Activated CD4-positive, CD25-positive, alpha-beta regulatory T cell (primary cell): ENCODE results near the gene SMIM32.

ENCODE experiments used
- DNase-seq, 4 experiments: peaks; one replicate each; lab custom pipeline; 2025; lab: John Stamatoyannopoulos, UW

SMIM32 gene

GRCh38 chr5:136186796-136187195, 6.2 kb downstream of the SMIM32 start:
- no peak for DNase-seq

GRCh38 chr5:136185974-136186665, 6.8 kb downstream of the SMIM32 start:
- no peak for DNase-seq

- no peak for DNase-seq
These were observed 10.3 kb downstream of the SMIM32 start for GRCh38 chr5:136182618-136183017.

- DNase-seq: no peak
These were observed 18.8 kb downstream of the SMIM32 start for GRCh38 chr5:136174021-136174659.

GRCh38 chr5:136169218-136169617, 23.7 kb downstream of the SMIM32 start:
- DNase-seq: no peak

GRCh38 chr5:136166909-136167308, 26.1 kb downstream of the SMIM32 start:
- no peak for DNase-seq

- no peak for DNase-seq
These were observed 28.7 kb downstream of the SMIM32 start for GRCh38 chr5:136164226-136164625.

GRCh38 chr5:136162008-136162407, 31.0 kb downstream of the SMIM32 start:
- DNase-seq: no peak

- DNase-seq: no peak
These were observed 33.5 kb downstream of the SMIM32 start for GRCh38 chr5:136159457-136159856.

- no peak for DNase-seq
These were observed 35.4 kb downstream of the SMIM32 start for GRCh38 chr5:136157514-136157913.

GRCh38 chr5:136155761-136156160, 37.2 kb downstream of the SMIM32 start:
- no peak for DNase-seq

- no peak for DNase-seq
These were observed 37.9 kb downstream of the SMIM32 start for GRCh38 chr5:136155078-136155477.

- no peak for DNase-seq
These were observed 39.3 kb downstream of the SMIM32 start for GRCh38 chr5:136153581-136154236.

- no peak for DNase-seq
These were observed 43.1 kb downstream of the SMIM32 start for GRCh38 chr5:136149891-136150290.

GRCh38 chr5:136147632-136148031, 45.3 kb downstream of the SMIM32 start:
- DNase-seq: no peak

GRCh38 chr5:136146201-136146600, 46.8 kb downstream of the SMIM32 start:
- no peak for DNase-seq

- no peak for DNase-seq
These were observed 47.9 kb downstream of the SMIM32 start for GRCh38 chr5:136145030-136145429.

- DNase-seq: no peak
These were observed 49.2 kb downstream of the SMIM32 start for GRCh38 chr5:136143763-136144162.

- DNase-seq: no peak
These were observed 49.6 kb downstream of the SMIM32 start for GRCh38 chr5:136143312-136143711.

GRCh38 chr5:136141561-136141960, 51.4 kb downstream of the SMIM32 start:
- no peak for DNase-seq
